BJ (cell line): ENCODE results near the gene MOXD1. TPM values are rescaled to one million over a fixed set of nuclear protein-coding genes. Genes with fewer than 3 reads are reported as not detected.
"Not testable (repeated sequence)": the region's sequence is repeated elsewhere in the genome, so short reads cannot be mapped to it uniquely, and the experiment has no call there.

Source experiments
- CTCF ChIA-PET: fragments of 350-600 bp; formaldehyde crosslinking; extraction: SDS; loops from one replicate; lab custom pipeline; 2021; ENCODE audit warnings: antibody characterized with exemption, inconsistent platforms; lab: Yijun Ruan, JAX
- POLR2A ChIA-PET: fragments of 300-600 bp; sonication (Branson Sonifier 250); formaldehyde crosslinking; extraction: SDS; loops from one replicate; lab custom pipeline; 2021; ENCODE audit warnings: antibody characterized with exemption; lab: Charles Lee
- DNase-seq: peaks from one replicate; pipeline ENCODE4 v3.0.0-alpha.2; 2011; ENCODE audit warnings: low read depth
- H3K27me3 ChIP-seq: 2 replicates; pipeline ENCODE4 v1.6.0; 2011; ENCODE audit warnings: low read length; ENCODE audit not compliant: control insufficient read depth, insufficient read depth
- H3K36me3 ChIP-seq: 2 replicates; pipeline ENCODE4 v1.5.1; 2011; ENCODE audit warnings: low read length; ENCODE audit not compliant: control insufficient read depth, insufficient read depth
- H3K4me3 ChIP-seq: 2 replicates; pipeline ENCODE4 v1.5.1; 2011; ENCODE audit warnings: low read depth, mild to moderate bottlenecking, control low read depth, low read length
- polyA plus RNA-seq: library from polyadenylated mRNA; depleted of rRNA; stranded (reverse); fragments of >200 nt; gene quantifications from 2 replicates; pipeline ENCODE4 v1.2.3, GENCODE V29; 2011
- TF ChIP-seq, protein P1 (sequence below): IDR thresholded peaks from 2 replicates; pipeline ENCODE4 v1.5.1; 2011; ENCODE audit warnings: low read depth, mild to moderate bottlenecking, control low read depth, inconsistent platforms, low read length, moderate library complexity; ENCODE audit not compliant: insufficient read depth

The MOXD1 gene
- polyA plus RNA-seq, 1 experiment, result 71.3 TPM

- TF ChIP-seq, protein P1, sequence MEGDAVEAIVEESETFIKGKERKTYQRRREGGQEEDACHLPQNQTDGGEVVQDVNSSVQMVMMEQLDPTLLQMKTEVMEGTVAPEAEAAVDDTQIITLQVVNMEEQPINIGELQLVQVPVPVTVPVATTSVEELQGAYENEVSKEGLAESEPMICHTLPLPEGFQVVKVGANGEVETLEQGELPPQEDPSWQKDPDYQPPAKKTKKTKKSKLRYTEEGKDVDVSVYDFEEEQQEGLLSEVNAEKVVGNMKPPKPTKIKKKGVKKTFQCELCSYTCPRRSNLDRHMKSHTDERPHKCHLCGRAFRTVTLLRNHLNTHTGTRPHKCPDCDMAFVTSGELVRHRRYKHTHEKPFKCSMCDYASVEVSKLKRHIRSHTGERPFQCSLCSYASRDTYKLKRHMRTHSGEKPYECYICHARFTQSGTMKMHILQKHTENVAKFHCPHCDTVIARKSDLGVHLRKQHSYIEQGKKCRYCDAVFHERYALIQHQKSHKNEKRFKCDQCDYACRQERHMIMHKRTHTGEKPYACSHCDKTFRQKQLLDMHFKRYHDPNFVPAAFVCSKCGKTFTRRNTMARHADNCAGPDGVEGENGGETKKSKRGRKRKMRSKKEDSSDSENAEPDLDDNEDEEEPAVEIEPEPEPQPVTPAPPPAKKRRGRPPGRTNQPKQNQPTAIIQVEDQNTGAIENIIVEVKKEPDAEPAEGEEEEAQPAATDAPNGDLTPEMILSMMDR, result no peak
- Histone ChIP-seq H3K36me3 (no peaks in the 10 kb centered on the region), H3K4me3 (no peak overlapping the region), H3K27me3 (no peaks in the 10 kb centered on the region)
- no peak for DNase-seq
- ChIA-PET CTCF (interaction anchor here (0.6 to 1.8 kb wide), 7 partner anchors 10 to 360 kb away, joined by 3 to 8 read pairs (median 3); no protein-coding TSS in a partner anchor), POLR2A (no interaction called here)
Observed at GRCh38 chr6:132275066-132275970, 126.0 kb downstream of the MOXD1 start.

- ChIA-PET CTCF (interaction anchor here (1.8 to 4.8 kb wide), 4 partner anchors 10 to 348 kb away, joined by 4 to 37 read pairs (median 8); no protein-coding TSS in a partner anchor), POLR2A (no interaction called here)
- TF ChIP-seq, protein P1, result no peak
Observed at GRCh38 chr6:132272776-132273175, 128.5 kb downstream of the MOXD1 start.

GRCh38 chr6:132270726-132271402 is 130.4 kb downstream of the MOXD1 start:
- POLR2A ChIA-PET, result no interaction called here

More at GRCh38 chr6:132272776-132273175, 128.5 kb downstream of the MOXD1 start:
- no peak overlapping the region for H3K4me3 ChIP-seq
- no peak for DNase-seq
- no peaks in the 10 kb centered on the region for H3K27me3 ChIP-seq
- no peaks in the 10 kb centered on the region for H3K36me3 ChIP-seq

GRCh38 chr6:132268666-132269065 is 132.6 kb downstream of the MOXD1 start:
- POLR2A ChIA-PET, H3K36me3 ChIP-seq, DNase-seq, H3K27me3 ChIP-seq, H3K4me3 ChIP-seq: not testable (repeated sequence)
- CTCF ChIA-PET, result interaction anchor here (0.8 to 7.5 kb wide), 6 partner anchors 10 to 353 kb away, joined by 3 to 79 read pairs (median 6); no protein-coding TSS in a partner anchor

More at GRCh38 chr6:132270726-132271402, 130.4 kb downstream of the MOXD1 start:
- no peak for DNase-seq
- CTCF ChIA-PET, result interaction anchor here (0.6 to 7.5 kb wide), 9 partner anchors 8 to 1330 kb away, joined by 3 to 79 read pairs (median 3); no protein-coding TSS in a partner anchor
- Histone ChIP-seq H3K27me3 (no peaks in the 10 kb centered on the region), H3K36me3 (no peaks in the 10 kb centered on the region), H3K4me3 (no peak overlapping the region)
- TF ChIP-seq, protein P1, result no peak

GRCh38 chr6:132268209-132268608 is 133.1 kb downstream of the MOXD1 start:
- no peak for DNase-seq
- POLR2A ChIA-PET, result no interaction called here
- H3K36me3 ChIP-seq, result no peaks in the 10 kb centered on the region
- TF ChIP-seq, protein P1, result no peak
- H3K4me3 ChIP-seq, result no peak overlapping the region
- CTCF ChIA-PET, result interaction anchor here (1.0 to 7.5 kb wide), 5 partner anchors 9 to 353 kb away, joined by 3 to 79 read pairs (median 7); no protein-coding TSS in a partner anchor
- H3K27me3 ChIP-seq, result no peaks in the 10 kb centered on the region
